Pancreas (tissue), 10 donors: ENCODE measurements around the gene SYMPK. TPM values are rescaled to one million over a fixed set of nuclear protein-coding genes. Genes with fewer than 3 reads are reported as not detected.

Experiments
- ATAC-seq, 4 donors: fragments of 200-7000 bp; cut with Tn5 transposase; one replicate each; pipeline versions ENCODE4 v1.8.0 to v1.9.1; 2020; ENCODE audit warnings: mild to moderate bottlenecking in 4 of 4, moderate library complexity in 4 of 4
- DNase-seq, 6 donors: peaks; one replicate each; pipeline ENCODE4 v3.0.0-alpha.2; 2020
- FAIRE-seq: peaks from 2 replicates; lab custom pipeline; 2012; peaks lifted over from hg19 to GRCh38; lab: Jason Lieb, UNC
- H3K27ac ChIP-seq, 4 donors: fragments of 200-600 bp; sonication (generic); 1 replicate in 3 of 4; 2 replicates in 1 of 4; pipeline versions ENCODE4 v1.5.0 to v1.8.0; 2020
- H3K27me3 ChIP-seq, 4 donors: fragments of 200-600 bp; one replicate each; pipeline ENCODE4 v1.8.0; 2021
- H3K36me3 ChIP-seq, 3 donors: fragments of 200-600 bp; sonication (generic) in 1 of 3; one replicate each; pipeline versions ENCODE4 v1.5.0 to v1.8.0; 2020 to 2021
- H3K4me1 ChIP-seq, 3 donors: fragments of 200-600 bp; one replicate each; pipeline ENCODE4 v1.8.0; 2021
- H3K4me3 ChIP-seq, 4 donors: fragments of 200-600 bp; sonication (generic) in 2 of 4; one replicate each; pipeline versions ENCODE4 v1.5.0 to v1.8.0; 2020 to 2021
- H3K9me3 ChIP-seq, 4 donors: fragments of 200-600 bp; one replicate each; pipeline ENCODE4 v1.8.0; 2021
- WGBS, 2 donors: extraction: QIAGEN DNeasy Blood & Tissue Kit; methylation state at CpG; one replicate each; pipeline ENCODE4 v1.1.7; 2013; 5-methylcytosine and 5-hydroxymethylcytosine counted together
- intact Hi-C, 3 donors: fragments of 100-400 bp; cut with DNase I; formaldehyde crosslinking; loops; one replicate each; pipeline versions ENCODE4 v1.11.1 to v1.14.2; 2022
- polyA plus RNA-seq, 2 donors: library from polyadenylated mRNA; stranded (reverse); fragments of 200-250 nt; gene quantifications; one replicate each; pipeline ENCODE4 v1.2.3, GENCODE V29; 2013
- total RNA-seq, 6 donors: library from RNA; stranded (reverse); fragmentation: NEBNext Ultra II Directional in 4 of 6; extraction: Animal tissue kit (Norgen Biotek cat#: 25700) in 4 of 6; gene quantifications; one replicate each; pipeline versions ENCODE4 v1.2.1 to v1.2.4, GENCODE V29; 2021 to 2023
- TF ChIP-seq, protein P1 (sequence below), 4 donors: fragments of 200-600 bp; sonication (generic) in 3 of 4; IDR thresholded peaks; one replicate each; pipeline versions ENCODE4 v1.5.0 to v1.8.0; 2021; ENCODE audit warnings: antibody characterized with exemption in 4 of 4
- donor health status: healthy with polysubstance abuse.
- donor health status: DM: no; HTN: no; CAD: no; lungs with moderate emphysema.
- donor health status: DM: no; HTN: no; CAD: no.
- donor health status: control.
- donor health status: control.
- donor health status: Bipolar disorder and iron deficiency.
- donor health status: DM: yes; HTN: yes; CAD: no.
- donor health status: DM: no; HTN: no; CAD: no.
- donor health status: DM: no; HTN: no; CAD: no.
- donor health status: DM: yes; HTN: yes; CAD: no.

The SYMPK gene
- total and polyA plus RNA-seq, 8 donors, result 25.7 to 142 (median 29.2) TPM

- TF ChIP-seq, protein P1, sequence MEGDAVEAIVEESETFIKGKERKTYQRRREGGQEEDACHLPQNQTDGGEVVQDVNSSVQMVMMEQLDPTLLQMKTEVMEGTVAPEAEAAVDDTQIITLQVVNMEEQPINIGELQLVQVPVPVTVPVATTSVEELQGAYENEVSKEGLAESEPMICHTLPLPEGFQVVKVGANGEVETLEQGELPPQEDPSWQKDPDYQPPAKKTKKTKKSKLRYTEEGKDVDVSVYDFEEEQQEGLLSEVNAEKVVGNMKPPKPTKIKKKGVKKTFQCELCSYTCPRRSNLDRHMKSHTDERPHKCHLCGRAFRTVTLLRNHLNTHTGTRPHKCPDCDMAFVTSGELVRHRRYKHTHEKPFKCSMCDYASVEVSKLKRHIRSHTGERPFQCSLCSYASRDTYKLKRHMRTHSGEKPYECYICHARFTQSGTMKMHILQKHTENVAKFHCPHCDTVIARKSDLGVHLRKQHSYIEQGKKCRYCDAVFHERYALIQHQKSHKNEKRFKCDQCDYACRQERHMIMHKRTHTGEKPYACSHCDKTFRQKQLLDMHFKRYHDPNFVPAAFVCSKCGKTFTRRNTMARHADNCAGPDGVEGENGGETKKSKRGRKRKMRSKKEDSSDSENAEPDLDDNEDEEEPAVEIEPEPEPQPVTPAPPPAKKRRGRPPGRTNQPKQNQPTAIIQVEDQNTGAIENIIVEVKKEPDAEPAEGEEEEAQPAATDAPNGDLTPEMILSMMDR (IDR thresholded peaks at IDR 0.05), result no peak
- 1 to 2% methylated on average over 73 of the region's 73 CpGs for WGBS, 2 donors
- Histone ChIP-seq H3K27me3 (no peaks in the 10 kb centered on the region), H3K4me3 (peak overlapping the region; percentile 47 to 74 (median 56)), H3K36me3 (peaks cover 0 to 9% (median 0%) of the 10 kb centered on the region in 3 donors), H3K4me1 (peaks cover 8 to 21% (median 17%) of the 10 kb centered on the region in 3 donors), H3K9me3 (no peaks in the 10 kb centered on the region), H3K27ac (peak overlapping the region in 3 of 4 donors; percentile 35 to 66 (median 60))
- FAIRE-seq (peak; percentile 41), ATAC-seq (peak; percentile 92 to 98 (median 94)), DNase-seq (peak; percentile 97 to 100 (median 100))
- intact Hi-C loops, result no loop called here
These were observed 40.0 kb upstream of the SYMPK start for GRCh38 chr19:45902651-45903625.

DNA sequence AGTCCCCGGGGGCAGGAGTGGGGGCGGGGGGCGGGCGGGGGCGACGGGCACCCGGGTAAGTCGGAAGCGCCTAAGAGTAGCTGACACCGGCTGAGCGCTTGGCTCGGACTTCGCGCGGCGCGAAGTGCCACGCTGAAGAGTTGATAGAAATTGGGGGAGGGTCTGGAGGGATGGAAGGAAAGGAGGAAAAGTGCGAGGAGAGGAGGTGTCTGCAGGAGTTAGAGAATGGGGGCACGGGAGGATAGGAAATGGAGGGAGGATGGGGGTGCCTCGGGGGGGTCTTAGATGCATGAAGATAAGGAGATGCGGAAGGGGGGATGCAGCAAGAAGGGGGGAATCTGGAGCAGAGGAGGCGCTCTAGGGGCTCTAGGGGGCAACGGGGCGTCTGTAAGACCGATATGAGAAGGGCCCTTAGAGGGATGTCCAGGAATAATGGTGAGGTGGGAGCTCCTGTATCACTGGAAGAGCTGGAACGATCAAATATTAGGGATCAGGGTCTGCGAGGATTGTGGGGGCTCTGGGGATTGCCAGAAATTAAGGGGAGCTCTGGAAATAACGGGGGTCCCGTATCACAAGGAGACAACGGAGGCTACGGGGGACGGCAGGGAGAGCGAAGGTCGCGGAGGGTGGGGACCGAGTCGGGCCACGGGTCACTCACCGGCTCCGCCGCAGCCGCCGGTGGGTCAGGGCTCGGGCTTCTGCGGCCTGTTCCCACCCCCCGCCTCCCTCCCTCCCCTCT, 39.1 kb upstream of the SYMPK start, which contains the start of gene MYPOP:
MYPOP (minus strand) TSS at position 702 of the 739 bp plus-strand sequence. CDS start 840 bp downstream, outside the sequence.
- Histone ChIP-seq H3K9me3 (no peaks in the 10 kb centered on the region), H3K36me3 (peaks cover 0 to 10% (median 0%) of the 10 kb centered on the region in 3 donors), H3K27ac (peak within 1 kb of the TSS in 3 of 4 donors; percentile 35 to 66 (median 60)), H3K27me3 (no peaks in the 10 kb centered on the region), H3K4me3 (peak within 1 kb of the TSS; percentile 47 to 74 (median 56)), H3K4me1 (peaks cover 8 to 21% (median 17%) of the 10 kb centered on the region in 3 donors)
- no peak for FAIRE-seq
- DNase-seq, result peak in 1 of 6 donors; percentile 33
- 1% methylated on average over 41 to 47 of the region's 47 CpGs for WGBS, 2 donors
- TF ChIP-seq, protein P1 (IDR thresholded peaks at IDR 0.05), result no peak
- ATAC-seq, result peak in 1 of 4 donors; percentile 0
- intact Hi-C loops, result no loop called here

GRCh38 chr19:45901432-45901911, 38.5 kb upstream of the SYMPK start:
- TF ChIP-seq, protein P1 (IDR thresholded peaks at IDR 0.05), result no peak
- H3K27ac ChIP-seq, result peak overlapping the region in 2 of 4 donors; percentile 22 to 38
- WGBS, 2 donors, result 3 to 7% methylated on average over 54 to 69 of the region's 69 CpGs

DNA sequence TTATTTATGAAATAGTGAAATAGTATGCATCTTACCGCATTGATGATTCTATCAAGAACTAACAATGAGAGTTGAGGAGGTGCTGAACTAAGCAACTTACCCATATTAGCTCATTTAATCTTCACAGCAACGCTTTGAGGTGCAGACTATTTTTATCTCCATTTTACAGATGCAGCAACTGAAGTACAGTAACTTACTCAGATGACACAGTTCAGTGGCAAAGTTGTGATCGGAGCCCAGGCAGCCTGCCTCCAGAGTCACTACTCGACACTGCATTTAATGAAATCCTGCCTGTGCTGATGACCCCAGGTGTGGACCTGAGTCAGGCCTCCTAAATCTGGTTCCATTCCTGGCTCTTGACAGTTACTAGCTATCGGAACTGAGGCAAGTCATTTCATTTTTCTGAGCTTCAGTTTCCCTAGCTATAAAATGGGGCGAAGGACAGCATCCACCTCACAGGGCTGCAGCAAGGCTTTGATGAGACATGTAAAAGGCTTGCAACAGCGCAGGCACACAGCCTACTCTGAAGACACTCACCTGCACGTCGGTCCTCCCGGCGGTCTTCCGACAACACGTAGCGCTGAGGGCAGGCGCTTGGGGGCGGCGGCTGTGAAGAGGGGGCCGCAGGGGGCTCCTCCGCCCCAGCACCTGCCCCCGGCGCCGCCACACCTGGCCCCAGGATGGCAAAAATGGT, 37.9 kb upstream of the SYMPK start:
- Histone ChIP-seq H3K9me3 (no peaks in the 10 kb centered on the region), H3K4me1 (peaks cover 8 to 21% (median 17%) of the 10 kb centered on the region in 3 donors), H3K4me3 (peak overlapping the region; percentile 38 to 74 (median 56)), H3K27me3 (no peaks in the 10 kb centered on the region), H3K36me3 (peaks cover 0 to 10% (median 0%) of the 10 kb centered on the region in 3 donors), H3K27ac (peak overlapping the region in 2 of 4 donors; percentile 22 to 38)
- FAIRE-seq (no peak), DNase-seq (peak in 1 of 6 donors; percentile 48), ATAC-seq (no peak)
- intact Hi-C loops, result no loop called here
- TF ChIP-seq, protein P1 (IDR thresholded peaks at IDR 0.05), result no peak
- WGBS, 2 donors, result 53% methylated on average over 22 of the region's 22 CpGs

More at GRCh38 chr19:45901432-45901911, 38.5 kb upstream of the SYMPK start:
- peak in 3 of 4 donors; percentile 1 to 5 (median 2) for ATAC-seq
- peaks cover 8 to 21% (median 17%) of the 10 kb centered on the region in 3 donors for H3K4me1 ChIP-seq
- FAIRE-seq, result no peak
- H3K9me3 ChIP-seq, result no peaks in the 10 kb centered on the region
- H3K27me3 ChIP-seq, result no peaks in the 10 kb centered on the region
- DNase-seq, result peak; percentile 32 to 78 (median 49)
- H3K4me3 ChIP-seq, result peak overlapping the region; percentile 38 to 74 (median 56)
- H3K36me3 ChIP-seq, result peaks cover 0 to 10% (median 0%) of the 10 kb centered on the region in 3 donors
- intact Hi-C loops, result no loop called here
